ENCODE results near the gene CYP26B1.

GRCh38 chr2:72089028-72089427 lies 58.6 kb downstream of the CYP26B1 start:
- TF ChIP-seq, protein P1, sequence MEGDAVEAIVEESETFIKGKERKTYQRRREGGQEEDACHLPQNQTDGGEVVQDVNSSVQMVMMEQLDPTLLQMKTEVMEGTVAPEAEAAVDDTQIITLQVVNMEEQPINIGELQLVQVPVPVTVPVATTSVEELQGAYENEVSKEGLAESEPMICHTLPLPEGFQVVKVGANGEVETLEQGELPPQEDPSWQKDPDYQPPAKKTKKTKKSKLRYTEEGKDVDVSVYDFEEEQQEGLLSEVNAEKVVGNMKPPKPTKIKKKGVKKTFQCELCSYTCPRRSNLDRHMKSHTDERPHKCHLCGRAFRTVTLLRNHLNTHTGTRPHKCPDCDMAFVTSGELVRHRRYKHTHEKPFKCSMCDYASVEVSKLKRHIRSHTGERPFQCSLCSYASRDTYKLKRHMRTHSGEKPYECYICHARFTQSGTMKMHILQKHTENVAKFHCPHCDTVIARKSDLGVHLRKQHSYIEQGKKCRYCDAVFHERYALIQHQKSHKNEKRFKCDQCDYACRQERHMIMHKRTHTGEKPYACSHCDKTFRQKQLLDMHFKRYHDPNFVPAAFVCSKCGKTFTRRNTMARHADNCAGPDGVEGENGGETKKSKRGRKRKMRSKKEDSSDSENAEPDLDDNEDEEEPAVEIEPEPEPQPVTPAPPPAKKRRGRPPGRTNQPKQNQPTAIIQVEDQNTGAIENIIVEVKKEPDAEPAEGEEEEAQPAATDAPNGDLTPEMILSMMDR (conservative IDR thresholded peaks at IDR 0.05; ENCODE audit: low read length) = no peak
- no peak for TF ChIP-seq EZH2phosphoT487 (IDR thresholded peaks at IDR 0.05; ENCODE audit: borderline replicate concordance, low read depth, low read length)

Data from OCI-LY7 (cell line).